Esophagus muscularis mucosa (tissue), 4 donors: Measurements from ENCODE around the gene AUH. TPM values are rescaled to one million over a fixed set of nuclear protein-coding genes. Genes with fewer than 3 reads are reported as not detected.

Source experiments
- DNase-seq: peaks from one replicate; pipeline ENCODE4 v3.0.0-alpha.2; 2017; ENCODE audit errors: extremely low spot score
- H3K27ac ChIP-seq, 4 donors: fragments of 200-600 bp; sonication (generic); replicated peaks in 1 of 4; 1 replicate in 3 of 4; 2 replicates in 1 of 4; pipeline ENCODE4 v1.5.1; 2016 to 2019; ENCODE audit warnings: mild to moderate bottlenecking in 1 of 4
- H3K27me3 ChIP-seq, 4 donors: fragments of 200-600 bp; sonication (generic); one replicate each; pipeline versions ENCODE4 v1.5.1 to v1.6.0; 2016 to 2019
- H3K36me3 ChIP-seq, 4 donors: fragments of 200-600 bp; sonication (generic); one replicate each; pipeline ENCODE4 v1.5.1; 2016 to 2019
- H3K4me1 ChIP-seq, 4 donors: fragments of 200-600 bp; sonication (generic); one replicate each; pipeline ENCODE4 v1.5.1; 2016 to 2019
- H3K4me3 ChIP-seq, 4 donors: fragments of 200-600 bp; sonication (generic); 1 replicate in 2 of 4; 2 replicates in 2 of 4; pipeline ENCODE4 v1.5.1; 2016 to 2019; ENCODE audit warnings: mild to moderate bottlenecking in 4 of 4, moderate library complexity in 1 of 4
- H3K9me3 ChIP-seq, 4 donors: fragments of 200-600 bp; sonication (generic); 1 replicate in 3 of 4; 2 replicates in 1 of 4; pipeline ENCODE4 v1.5.1; 2016 to 2019
- CTCF ChIP-seq, 3 experiments: fragments of 200-600 bp in 2 of 3; fragments of 450-650 bp in 1 of 3; sonication (generic) in 2 of 3; IDR thresholded peaks; one replicate each; pipeline ENCODE4 v1.5.1; 2017 to 2019; ENCODE audit warnings: antibody characterized with exemption in 3 of 3, mild to moderate bottlenecking in 2 of 3, moderate library complexity in 1 of 3
- EP300 ChIP-seq: sonication (generic); formaldehyde crosslinking; IDR thresholded peaks from one replicate; pipeline ENCODE4 v1.6.1; 2017; ENCODE audit warnings: antibody characterized with exemption
- POLR2A ChIP-seq: fragments of 450-650 bp; IDR thresholded peaks from one replicate; pipeline ENCODE4 v1.6.1; 2017; ENCODE audit warnings: antibody characterized with exemption, moderate library complexity, mild to moderate bottlenecking, low read depth
- POLR2AphosphoS5 ChIP-seq, 2 donors: sonication (generic); formaldehyde crosslinking; IDR thresholded peaks; one replicate each; pipeline ENCODE4 v1.6.1; 2017; ENCODE audit warnings: antibody characterized with exemption in 2 of 2
- WGBS: methylation state at CpG from one replicate; pipeline ENCODE4 v1.1.5; 2018; 5-methylcytosine and 5-hydroxymethylcytosine counted together
- intact Hi-C: fragments of 100-400 bp; cut with DNase I; formaldehyde crosslinking; loops from one replicate; pipeline ENCODE4 v1.15.1; 2023
- total RNA-seq, 4 donors: library from RNA; depleted of rRNA; stranded (reverse); fragments of >200 nt; gene quantifications; one replicate each; pipeline versions ENCODE4 v1.1.0 to v1.2.1, GENCODE V29; 2016

Gene AUH
- total RNA-seq, 4 donors from 2014 or later, result 17.7 to 29.9 (median 22.3) TPM

- no peaks in the 10 kb centered on the region for H3K36me3 ChIP-seq
- H3K9me3 ChIP-seq, result no peaks in the 10 kb centered on the region
- intact Hi-C loops, result loop anchor here (5.0 kb wide), 2 partner anchors 112 to 172 kb away; partner anchors contain the start of gene AUH
- 99% methylated on average over 4 of the region's 4 CpGs for WGBS
- TF ChIP-seq POLR2AphosphoS5 (IDR thresholded peaks at IDR 0.05) (no peak), POLR2A (no peak), EP300 (no peak), CTCF (IDR thresholded peaks at IDR 0.05) (no peak)
- H3K4me3 ChIP-seq, result no peak overlapping the region
- no peaks in the 10 kb centered on the region for H3K27me3 ChIP-seq
- no peak overlapping the region for H3K27ac ChIP-seq
- H3K4me1 ChIP-seq, result peaks cover 39 to 53% (median 46%) of the 10 kb centered on the region in 4 donors
- DNase-seq, result peak; percentile 88
These were observed 171.7 kb downstream of the AUH start for GRCh38 chr9:91190062-91190461.

GRCh38 chr9:91188719-91189590 is 172.8 kb downstream of the AUH start:
- Histone ChIP-seq H3K27ac (no peak overlapping the region), H3K36me3 (no peaks in the 10 kb centered on the region), H3K4me3 (no peak overlapping the region), H3K9me3 (no peaks in the 10 kb centered on the region), H3K27me3 (no peaks in the 10 kb centered on the region), H3K4me1 (peaks cover 28 to 42% (median 35%) of the 10 kb centered on the region in 4 donors)
- DNase-seq, result peak; percentile 70
- 96% methylated on average over 11 of the region's 11 CpGs for WGBS
- intact Hi-C loops, result loop anchor here (5.0 kb wide), 2 partner anchors 77 to 97 kb away; no protein-coding TSS in a partner anchor
- TF ChIP-seq POLR2AphosphoS5 (IDR thresholded peaks at IDR 0.05) (no peak), CTCF (IDR thresholded peaks at IDR 0.05) (no peak), EP300 (no peak), POLR2A (no peak)

- no peak for DNase-seq
- intact Hi-C loops, result loop anchor here (5.0 kb wide), 2 partner anchors 76 to 96 kb away; no protein-coding TSS in a partner anchor
- no peaks in the 10 kb centered on the region for H3K27me3 ChIP-seq
- peaks cover 21 to 33% (median 27%) of the 10 kb centered on the region in 4 donors for H3K4me1 ChIP-seq
- WGBS, result 50% methylated on average over 2 of the region's 2 CpGs
- H3K4me3 ChIP-seq, result no peak overlapping the region
- H3K9me3 ChIP-seq, result no peaks in the 10 kb centered on the region
- TF ChIP-seq EP300, result no peak
- TF ChIP-seq POLR2AphosphoS5 (IDR thresholded peaks at IDR 0.05), result peak; percentile 28 to 30
- no peak for TF ChIP-seq POLR2A
- peak overlapping the region; percentile 12 to 37 (median 28) for H3K27ac ChIP-seq
- H3K36me3 ChIP-seq, result no peaks in the 10 kb centered on the region
These were observed 173.8 kb downstream of the AUH start for GRCh38 chr9:91187965-91188344.

GRCh38 chr9:91187311-91187964 is 174.3 kb downstream of the AUH start:
- Histone ChIP-seq H3K27ac (peak overlapping the region; percentile 12 to 37 (median 28)), H3K4me1 (peaks cover 16 to 28% (median 23%) of the 10 kb centered on the region in 4 donors), H3K9me3 (no peaks in the 10 kb centered on the region), H3K4me3 (no peak overlapping the region), H3K36me3 (no peaks in the 10 kb centered on the region), H3K27me3 (no peaks in the 10 kb centered on the region)
- intact Hi-C loops, result loop anchor here (5.0 kb wide), 2 partner anchors 75 to 95 kb away; no protein-coding TSS in a partner anchor
- no peak for TF ChIP-seq POLR2A
- no peak for TF ChIP-seq POLR2AphosphoS5 (IDR thresholded peaks at IDR 0.05)
- no peak for TF ChIP-seq EP300
- no peak for TF ChIP-seq CTCF (IDR thresholded peaks at IDR 0.05)
- 94% methylated on average over 9 of the region's 11 CpGs for WGBS
- DNase-seq, result no peak

GRCh38 chr9:91186632-91187108 is 175.0 kb downstream of the AUH start:
- Histone ChIP-seq H3K27ac (no peak overlapping the region), H3K9me3 (no peaks in the 10 kb centered on the region), H3K4me3 (no peak overlapping the region), H3K4me1 (peaks cover 9 to 20% (median 15%) of the 10 kb centered on the region in 4 donors), H3K27me3 (no peaks in the 10 kb centered on the region), H3K36me3 (no peaks in the 10 kb centered on the region)
- WGBS, result 75% methylated on average over 1 of the region's 2 CpGs
- intact Hi-C loops, result loop anchor here (5.0 kb wide), 2 partner anchors 74 to 94 kb away; no protein-coding TSS in a partner anchor
- DNase-seq, result peak; percentile 89
- TF ChIP-seq CTCF (IDR thresholded peaks at IDR 0.05), result no peak
- TF ChIP-seq POLR2AphosphoS5 (IDR thresholded peaks at IDR 0.05), result peak in 1 of 2 donors; percentile 36
- no peak for TF ChIP-seq POLR2A
- no peak for TF ChIP-seq EP300
